HFFc6 (cell line): ENCODE data around the gene MRPL4. TPM values are rescaled to one million over a fixed set of nuclear protein-coding genes. Genes with fewer than 3 reads are reported as not detected.

Source experiments
- DNase-seq: peaks from one replicate; pipeline ENCODE4 v3.0.0-alpha.2; 2018
- H3K27ac Mint-ChIP-seq: 2 replicates; pipeline ENCODE4 v1.8.0; 2020; ENCODE audit warnings: mild to moderate bottlenecking, mixed read lengths
- H3K27me3 Mint-ChIP-seq: 2 replicates; pipeline ENCODE4 v1.8.0; 2021; ENCODE audit warnings: mild to moderate bottlenecking, moderate library complexity, mixed read lengths; ENCODE audit not compliant: insufficient read depth
- H3K36me3 Mint-ChIP-seq: 2 replicates; pipeline ENCODE4 v1.8.0; 2021; ENCODE audit warnings: low read depth, mixed read lengths
- H3K4me1 Mint-ChIP-seq: 2 replicates; pipeline ENCODE4 v1.8.0; 2020; ENCODE audit warnings: low read depth, mixed read lengths
- H3K4me3 Mint-ChIP-seq: 2 replicates; pipeline ENCODE4 v1.8.0; 2020; ENCODE audit warnings: mild to moderate bottlenecking, moderate library complexity, mixed read lengths
- H3K9me3 Mint-ChIP-seq: 2 replicates; pipeline ENCODE4 v1.8.0; 2020; ENCODE audit warnings: mild to moderate bottlenecking, mixed read lengths
- total RNA-seq, 6 experiments: library from RNA; stranded (reverse); fragmentation: NEBNext Ultra II Directional; extraction: Animal tissue kit (Norgen Biotek cat#: 25700); gene quantifications; 2 replicates in 1 of 6; 3 replicates in 5 of 6; pipeline ENCODE4 v1.2.3, GENCODE V29; 2021
- TF ChIP-seq, protein P1 (sequence below): fragments of 200-600 bp; sonication (generic); IDR thresholded peaks from 2 replicates; pipeline ENCODE4 v1.5.0; 2021; ENCODE audit warnings: antibody characterized with exemption, mild to moderate bottlenecking

Gene MRPL4
- total RNA-seq, 6 experiments from 2014 or later: 69.5 to 83.0 (median 72.0) TPM

DNA sequence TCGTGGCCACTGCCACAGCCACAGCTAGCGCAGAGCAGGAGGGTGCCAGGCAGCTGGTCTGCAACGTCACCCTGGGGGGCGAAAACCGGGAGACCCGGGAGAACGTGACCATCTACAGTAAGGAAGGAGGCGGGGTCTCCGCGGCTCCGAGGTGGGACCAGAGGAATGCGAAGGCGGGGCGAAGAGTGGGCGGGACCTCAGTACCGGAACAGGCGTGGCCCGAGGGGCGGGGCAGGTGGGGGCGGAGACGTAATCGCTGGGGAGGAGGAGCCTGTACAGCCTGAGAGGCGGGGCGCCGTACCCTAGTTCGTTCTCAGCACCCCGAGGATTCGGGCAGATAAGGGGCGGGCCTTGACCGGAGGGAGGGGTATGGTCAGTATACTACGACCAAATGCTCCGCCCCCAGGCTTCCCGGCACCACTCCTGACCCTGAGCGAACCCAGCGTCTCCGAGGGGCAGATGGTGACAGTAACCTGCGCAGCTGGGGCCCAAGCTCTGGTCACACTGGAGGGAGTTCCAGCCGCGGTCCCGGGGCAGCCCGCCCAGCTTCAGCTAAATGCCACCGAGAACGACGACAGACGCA, 40.3 kb downstream of the MRPL4 start:
- peak; percentile 56 for DNase-seq
- Mint-ChIP-seq H3K36me3 (peaks cover 10% of the 10 kb centered on the region), H3K27me3 (peaks cover 8% of the 10 kb centered on the region), H3K4me3 (peak overlapping the region; percentile 91), H3K27ac (no peak overlapping the region), H3K9me3 (no peaks in the 10 kb centered on the region; the same call in 1 of the 2 replicates), H3K4me1 (peaks cover 27% of the 10 kb centered on the region)
- TF ChIP-seq, protein P1, sequence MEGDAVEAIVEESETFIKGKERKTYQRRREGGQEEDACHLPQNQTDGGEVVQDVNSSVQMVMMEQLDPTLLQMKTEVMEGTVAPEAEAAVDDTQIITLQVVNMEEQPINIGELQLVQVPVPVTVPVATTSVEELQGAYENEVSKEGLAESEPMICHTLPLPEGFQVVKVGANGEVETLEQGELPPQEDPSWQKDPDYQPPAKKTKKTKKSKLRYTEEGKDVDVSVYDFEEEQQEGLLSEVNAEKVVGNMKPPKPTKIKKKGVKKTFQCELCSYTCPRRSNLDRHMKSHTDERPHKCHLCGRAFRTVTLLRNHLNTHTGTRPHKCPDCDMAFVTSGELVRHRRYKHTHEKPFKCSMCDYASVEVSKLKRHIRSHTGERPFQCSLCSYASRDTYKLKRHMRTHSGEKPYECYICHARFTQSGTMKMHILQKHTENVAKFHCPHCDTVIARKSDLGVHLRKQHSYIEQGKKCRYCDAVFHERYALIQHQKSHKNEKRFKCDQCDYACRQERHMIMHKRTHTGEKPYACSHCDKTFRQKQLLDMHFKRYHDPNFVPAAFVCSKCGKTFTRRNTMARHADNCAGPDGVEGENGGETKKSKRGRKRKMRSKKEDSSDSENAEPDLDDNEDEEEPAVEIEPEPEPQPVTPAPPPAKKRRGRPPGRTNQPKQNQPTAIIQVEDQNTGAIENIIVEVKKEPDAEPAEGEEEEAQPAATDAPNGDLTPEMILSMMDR: no peak

DNA sequence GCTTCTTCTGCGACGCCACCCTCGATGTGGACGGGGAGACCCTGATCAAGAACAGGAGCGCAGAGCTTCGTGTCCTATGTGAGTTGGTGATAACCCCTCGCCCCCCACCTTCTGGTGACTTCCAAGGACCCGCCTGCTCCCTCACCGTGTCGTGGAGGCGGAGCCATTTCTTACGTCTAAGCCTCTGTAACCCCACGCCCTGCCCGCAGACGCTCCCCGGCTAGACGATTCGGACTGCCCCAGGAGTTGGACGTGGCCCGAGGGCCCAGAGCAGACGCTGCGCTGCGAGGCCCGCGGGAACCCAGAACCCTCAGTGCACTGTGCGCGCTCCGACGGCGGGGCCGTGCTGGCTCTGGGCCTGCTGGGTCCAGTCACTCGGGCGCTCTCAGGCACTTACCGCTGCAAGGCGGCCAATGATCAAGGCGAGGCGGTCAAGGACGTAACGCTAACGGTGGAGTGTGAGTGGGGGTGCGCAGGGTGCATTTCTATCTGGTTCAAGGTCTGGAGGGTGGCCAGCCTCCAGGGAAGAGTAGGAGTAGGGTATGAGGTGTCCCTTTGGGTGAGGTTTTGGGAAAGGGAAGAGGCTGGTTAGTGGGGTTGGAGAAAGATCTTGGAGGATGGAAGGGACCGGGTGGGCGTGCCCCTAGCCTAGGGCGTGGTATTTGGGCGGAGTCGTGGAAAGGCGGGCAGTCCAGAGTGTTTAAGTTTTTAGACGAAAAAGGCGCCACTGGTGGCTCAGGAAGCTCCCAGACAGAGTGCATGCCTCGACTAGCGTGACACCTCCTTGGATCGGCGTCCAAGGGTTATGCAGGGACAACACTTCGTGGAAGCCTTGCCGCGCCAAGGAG, 41.0 kb downstream of the MRPL4 start:
- no peak for DNase-seq
- H3K36me3 Mint-ChIP-seq: peaks cover 10% of the 10 kb centered on the region
- peaks cover 8% of the 10 kb centered on the region for H3K27me3 Mint-ChIP-seq
- H3K4me1 Mint-ChIP-seq: peaks cover 27% of the 10 kb centered on the region
- TF ChIP-seq, protein P1: no peak
- H3K4me3 Mint-ChIP-seq: peak overlapping the region; percentile 91
- no peak overlapping the region for H3K27ac Mint-ChIP-seq
- H3K9me3 Mint-ChIP-seq: no peaks in the 10 kb centered on the region; the same call in 1 of the 2 replicates

DNA sequence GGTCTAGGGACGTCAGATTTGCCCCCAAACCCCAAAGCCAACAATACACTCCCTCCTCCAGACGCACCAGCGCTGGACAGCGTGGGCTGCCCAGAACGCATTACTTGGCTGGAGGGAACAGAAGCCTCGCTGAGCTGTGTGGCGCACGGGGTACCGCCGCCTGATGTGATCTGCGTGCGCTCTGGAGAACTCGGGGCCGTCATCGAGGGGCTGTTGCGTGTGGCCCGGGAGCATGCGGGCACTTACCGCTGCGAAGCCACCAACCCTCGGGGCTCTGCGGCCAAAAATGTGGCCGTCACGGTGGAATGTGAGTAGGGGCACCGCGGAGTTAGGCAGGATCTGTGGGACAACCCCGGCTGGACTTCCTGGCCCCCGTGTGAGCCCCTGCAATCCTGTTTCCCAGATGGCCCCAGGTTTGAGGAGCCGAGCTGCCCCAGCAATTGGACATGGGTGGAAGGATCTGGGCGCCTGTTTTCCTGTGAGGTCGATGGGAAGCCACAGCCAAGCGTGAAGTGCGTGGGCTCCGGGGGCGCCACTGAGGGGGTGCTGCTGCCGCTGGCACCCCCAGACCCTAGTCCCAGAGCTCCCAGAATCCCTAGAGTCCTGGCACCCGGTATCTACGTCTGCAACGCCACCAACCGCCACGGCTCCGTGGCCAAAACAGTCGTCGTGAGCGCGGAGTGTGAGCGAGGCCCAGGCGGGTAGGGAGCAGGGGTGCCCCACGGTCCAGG, 41.8 kb downstream of the MRPL4 start:
- Mint-ChIP-seq H3K4me1 (peaks cover 22% of the 10 kb centered on the region), H3K27me3 (peaks cover 8% of the 10 kb centered on the region), H3K4me3 (0 out of 2 replicates have a peak overlapping the region, but pooled peaks have one; percentile 14), H3K36me3 (peaks cover 10% of the 10 kb centered on the region), H3K9me3 (no peaks in the 10 kb centered on the region; the same call in 1 of the 2 replicates), H3K27ac (no peak overlapping the region)
- TF ChIP-seq, protein P1: no peak
- DNase-seq: no peak

DNA sequence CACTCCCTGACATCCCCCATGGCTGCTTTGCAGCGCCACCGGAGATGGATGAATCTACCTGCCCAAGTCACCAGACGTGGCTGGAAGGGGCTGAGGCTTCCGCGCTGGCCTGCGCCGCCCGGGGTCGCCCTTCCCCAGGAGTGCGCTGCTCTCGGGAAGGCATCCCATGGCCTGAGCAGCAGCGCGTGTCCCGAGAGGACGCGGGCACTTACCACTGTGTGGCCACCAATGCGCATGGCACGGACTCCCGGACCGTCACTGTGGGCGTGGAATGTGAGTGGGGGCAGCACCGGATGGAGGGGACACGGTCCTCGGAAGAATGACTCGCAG, 42.3 kb downstream of the MRPL4 start:
- peaks cover 6% of the 10 kb centered on the region for H3K27me3 Mint-ChIP-seq
- H3K27ac Mint-ChIP-seq: no peak overlapping the region
- peaks cover 10% of the 10 kb centered on the region for H3K36me3 Mint-ChIP-seq
- TF ChIP-seq, protein P1: no peak
- H3K9me3 Mint-ChIP-seq: no peaks in the 10 kb centered on the region; the same call in 1 of the 2 replicates
- peaks cover 18% of the 10 kb centered on the region for H3K4me1 Mint-ChIP-seq
- H3K4me3 Mint-ChIP-seq: no peak overlapping the region
- no peak for DNase-seq

- Mint-ChIP-seq H3K4me1 (peaks cover 14% of the 10 kb centered on the region), H3K27me3 (peaks cover 5% of the 10 kb centered on the region), H3K36me3 (peaks cover 10% of the 10 kb centered on the region), H3K27ac (no peak overlapping the region), H3K9me3 (no peaks in the 10 kb centered on the region; the same call in 1 of the 2 replicates), H3K4me3 (no peak overlapping the region)
- DNase-seq: no peak
- TF ChIP-seq, protein P1: peak; percentile 18; the same call in 1 of the 2 replicates
Measured at GRCh38 chr19:10295305-10295846, 43.4 kb downstream of the MRPL4 start.
